HEK293 (cell line): ENCODE data around the gene ROM1.

Experiments used
- GLIS2 ChIP-seq: fragments of 450-650 bp; formaldehyde crosslinking; IDR thresholded peaks from 2 replicates; pipeline ENCODE4 v1.5.1; 2016; ENCODE audit warnings: missing biosample characterization, missing genetic modification characterization
- PATZ1 ChIP-seq: fragments of 450-650 bp; formaldehyde crosslinking; IDR thresholded peaks from 2 replicates; pipeline ENCODE4 v1.5.1; 2016; ENCODE audit warnings: missing biosample characterization, missing genetic modification characterization
- SP2 ChIP-seq: fragments of 450-650 bp; formaldehyde crosslinking; IDR thresholded peaks from 2 replicates; pipeline ENCODE4 v1.5.1; 2016; ENCODE audit warnings: missing biosample characterization, missing genetic modification characterization
- TCF7L2 ChIP-seq: IDR thresholded peaks from 2 replicates; pipeline ENCODE4 v1.6.1; 2011; ENCODE audit warnings: low read depth, mild to moderate bottlenecking, inconsistent platforms, low read length, moderate library complexity, borderline replicate concordance
- YY1 ChIP-seq: fragments of 450-650 bp; formaldehyde crosslinking; IDR thresholded peaks from 2 replicates; pipeline ENCODE4 v1.5.1; 2018; ENCODE audit warnings: missing biosample characterization, missing genetic modification characterization
- ZFP37 ChIP-seq: fragments of 450-650 bp; formaldehyde crosslinking; IDR thresholded peaks from 2 replicates; pipeline ENCODE4 v1.5.1; 2016; ENCODE audit warnings: missing biosample characterization, missing genetic modification characterization
- ZNF114 ChIP-seq: fragments of 450-650 bp; formaldehyde crosslinking; IDR thresholded peaks from 2 replicates; pipeline ENCODE4 v1.5.0; 2017; ENCODE audit warnings: missing biosample characterization, missing genetic modification characterization
- ZNF239 ChIP-seq: fragments of 450-650 bp; formaldehyde crosslinking; IDR thresholded peaks from 2 replicates; pipeline ENCODE4 v1.5.1; 2016; ENCODE audit warnings: missing biosample characterization, missing genetic modification characterization
- ZNF24 ChIP-seq: fragments of 450-650 bp; formaldehyde crosslinking; IDR thresholded peaks from 2 replicates; pipeline ENCODE4 v1.5.1; 2016; ENCODE audit warnings: missing biosample characterization, missing genetic modification characterization
- ZNF366 ChIP-seq: fragments of 450-650 bp; formaldehyde crosslinking; conservative IDR thresholded peaks from 2 replicates; pipeline ENCODE4 v1.5.1; 2016; ENCODE audit warnings: missing biosample characterization, missing genetic modification characterization
- ZNF391 ChIP-seq: fragments of 450-650 bp; formaldehyde crosslinking; IDR thresholded peaks from 2 replicates; pipeline ENCODE4 v1.5.1; 2016; ENCODE audit warnings: low read depth, missing biosample characterization, missing genetic modification characterization, borderline replicate concordance
- ZNF561 ChIP-seq: fragments of 450-650 bp; IDR thresholded peaks from 2 replicates; pipeline ENCODE4 v1.5.1; 2018; ENCODE audit warnings: missing biosample characterization, missing genetic modification characterization, borderline replicate concordance
- ZNF623 ChIP-seq: fragments of 450-650 bp; formaldehyde crosslinking; IDR thresholded peaks from 2 replicates; pipeline ENCODE4 v1.5.1; 2016; ENCODE audit warnings: missing biosample characterization, missing genetic modification characterization
- TF ChIP-seq, protein P1 (sequence below): fragments of 450-650 bp; formaldehyde crosslinking; IDR thresholded peaks from 2 replicates; pipeline ENCODE4 v1.5.1; 2016; ENCODE audit warnings: missing biosample characterization, missing genetic modification characterization

DNA sequence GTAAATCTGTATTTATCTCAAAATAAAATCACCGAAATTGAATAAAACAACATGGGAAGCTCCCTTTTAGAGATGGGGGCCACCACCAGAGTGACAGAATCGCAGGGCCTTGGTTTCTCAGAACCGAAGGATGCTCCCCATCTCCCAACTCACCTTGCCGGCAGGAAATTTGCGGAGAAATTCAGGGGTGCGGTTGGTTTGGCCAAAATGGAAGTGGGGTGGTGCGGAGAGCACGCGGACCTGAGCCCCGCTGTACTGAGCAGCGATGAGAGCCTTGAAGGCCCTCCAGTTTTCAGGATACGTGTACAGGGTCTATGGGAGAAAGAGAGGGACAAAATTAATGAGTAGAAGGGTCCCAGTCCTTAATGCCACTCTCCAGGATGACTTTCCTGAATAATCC is 40.6 kb upstream of the ROM1 start:
- TF ChIP-seq SP2 (tag by site-specific recombination): no peak
- TF ChIP-seq, protein P1, sequence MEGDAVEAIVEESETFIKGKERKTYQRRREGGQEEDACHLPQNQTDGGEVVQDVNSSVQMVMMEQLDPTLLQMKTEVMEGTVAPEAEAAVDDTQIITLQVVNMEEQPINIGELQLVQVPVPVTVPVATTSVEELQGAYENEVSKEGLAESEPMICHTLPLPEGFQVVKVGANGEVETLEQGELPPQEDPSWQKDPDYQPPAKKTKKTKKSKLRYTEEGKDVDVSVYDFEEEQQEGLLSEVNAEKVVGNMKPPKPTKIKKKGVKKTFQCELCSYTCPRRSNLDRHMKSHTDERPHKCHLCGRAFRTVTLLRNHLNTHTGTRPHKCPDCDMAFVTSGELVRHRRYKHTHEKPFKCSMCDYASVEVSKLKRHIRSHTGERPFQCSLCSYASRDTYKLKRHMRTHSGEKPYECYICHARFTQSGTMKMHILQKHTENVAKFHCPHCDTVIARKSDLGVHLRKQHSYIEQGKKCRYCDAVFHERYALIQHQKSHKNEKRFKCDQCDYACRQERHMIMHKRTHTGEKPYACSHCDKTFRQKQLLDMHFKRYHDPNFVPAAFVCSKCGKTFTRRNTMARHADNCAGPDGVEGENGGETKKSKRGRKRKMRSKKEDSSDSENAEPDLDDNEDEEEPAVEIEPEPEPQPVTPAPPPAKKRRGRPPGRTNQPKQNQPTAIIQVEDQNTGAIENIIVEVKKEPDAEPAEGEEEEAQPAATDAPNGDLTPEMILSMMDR (tag by site-specific recombination): no peak
- TF ChIP-seq ZNF391 (tag by site-specific recombination): no peak
- TF ChIP-seq ZNF623: no peak
- no peak for TF ChIP-seq ZNF239
- TF ChIP-seq TCF7L2: no peak
- TF ChIP-seq ZFP37 (tag by site-specific recombination): no peak
- no peak for TF ChIP-seq ZNF24 (tag by site-specific recombination)
- no peak for TF ChIP-seq YY1 (tag by site-specific recombination)
- TF ChIP-seq ZNF366 (tag by site-specific recombination): no peak
- no peak for TF ChIP-seq GLIS2 (tag by site-specific recombination)
- TF ChIP-seq PATZ1 (tag by site-specific recombination): no peak
- no peak for TF ChIP-seq ZNF561
- TF ChIP-seq ZNF114 (tag by site-specific recombination): no peak
